Cerebellar cortex (tissue), 1 donor: Measurements from ENCODE around the gene ADGRG2.

Experiments
- DNase-seq: peaks from one replicate; pipeline ENCODE4 v3.0.0-alpha.2; 2015; ENCODE audit warnings: low spot score

ADGRG2 gene

GRCh38 chrX:19121898-19122640, at the start of gene ADGRG2:
ADGRG2 (minus strand) TSS chrX:19122468; CDS start chrX:19068834, 53,634 bp downstream.
- DNase-seq = no peak

GRCh38 chrX:19168609-19169008, 46.3 kb upstream of the ADGRG2 start:
- DNase-seq = no peak

- no peak for DNase-seq
These were observed 40.6 kb upstream of the ADGRG2 start for GRCh38 chrX:19162851-19163250.

GRCh38 chrX:19156186-19156585, 33.9 kb upstream of the ADGRG2 start:
- DNase-seq = no peak

GRCh38 chrX:19152762-19153161, 30.5 kb upstream of the ADGRG2 start:
- no peak for DNase-seq

- no peak for DNase-seq
These were observed 14.8 kb upstream of the ADGRG2 start for GRCh38 chrX:19137067-19137466.

- DNase-seq = no peak
These were observed 11.5 kb upstream of the ADGRG2 start for GRCh38 chrX:19133784-19134183.

GRCh38 chrX:19133231-19133630, 11.0 kb upstream of the ADGRG2 start:
- DNase-seq = no peak

- no peak for DNase-seq
These were observed 8.4 kb upstream of the ADGRG2 start for GRCh38 chrX:19130628-19131027.

- no peak for DNase-seq
These were observed 7.4 kb upstream of the ADGRG2 start for GRCh38 chrX:19129694-19130093.

- no peak for DNase-seq
These were observed 5.4 kb upstream of the ADGRG2 start for GRCh38 chrX:19127649-19128168.

GRCh38 chrX:19122641-19123009, 357 bp upstream of the ADGRG2 start:
- no peak for DNase-seq

- DNase-seq = no peak
These were observed 802 bp downstream of the ADGRG2 start for GRCh38 chrX:19121466-19121865.

GRCh38 chrX:19110642-19111041, 11.6 kb downstream of the ADGRG2 start:
- DNase-seq = no peak

GRCh38 chrX:19107035-19107434, 15.2 kb downstream of the ADGRG2 start:
- no peak for DNase-seq

- no peak for DNase-seq
These were observed 21.7 kb downstream of the ADGRG2 start for GRCh38 chrX:19100586-19100985.

GRCh38 chrX:19097553-19098283, 24.6 kb downstream of the ADGRG2 start:
- DNase-seq = no peak

GRCh38 chrX:19096586-19096985, 25.7 kb downstream of the ADGRG2 start:
- no peak for DNase-seq

GRCh38 chrX:19094654-19095053, 27.6 kb downstream of the ADGRG2 start:
- no peak for DNase-seq

- no peak for DNase-seq
These were observed 30.7 kb downstream of the ADGRG2 start for GRCh38 chrX:19091596-19091995.

GRCh38 chrX:19089555-19090040, 32.7 kb downstream of the ADGRG2 start:
- DNase-seq = no peak

- no peak for DNase-seq
These were observed 36.0 kb downstream of the ADGRG2 start for GRCh38 chrX:19086102-19086772.

- DNase-seq = no peak
These were observed 36.6 kb downstream of the ADGRG2 start for GRCh38 chrX:19085666-19086065.
